Measurements from ENCODE around the gene COL5A1. TPM values are rescaled to one million over a fixed set of nuclear protein-coding genes. Genes with fewer than 3 reads are reported as not detected.

COL5A1 gene
- total RNA-seq, 1 experiment from 2014 or later, result 131 TPM

DNA sequence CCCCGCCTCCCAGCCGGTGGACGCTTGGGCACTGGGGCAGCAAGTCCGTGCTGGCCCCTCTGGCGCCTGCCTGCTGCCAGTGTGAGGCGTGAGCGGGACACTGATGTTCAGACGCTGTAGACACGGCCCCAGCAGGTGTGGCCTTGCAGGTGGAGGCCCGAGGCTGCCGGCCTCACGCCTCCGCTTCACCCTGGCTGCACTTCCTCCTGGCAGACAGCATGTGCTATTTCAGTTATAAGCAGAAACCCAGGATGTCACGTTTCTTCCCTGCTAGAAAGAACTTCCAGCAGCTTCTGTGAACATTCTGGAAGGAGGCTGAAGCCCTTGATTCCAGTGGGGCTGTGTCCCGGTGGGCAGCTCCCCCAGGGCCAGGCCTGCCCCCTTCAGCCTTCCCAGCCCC, 124.2 kb downstream of the COL5A1 start:
- DNase-seq (ENCODE audit: low read depth), result no peak

DNA sequence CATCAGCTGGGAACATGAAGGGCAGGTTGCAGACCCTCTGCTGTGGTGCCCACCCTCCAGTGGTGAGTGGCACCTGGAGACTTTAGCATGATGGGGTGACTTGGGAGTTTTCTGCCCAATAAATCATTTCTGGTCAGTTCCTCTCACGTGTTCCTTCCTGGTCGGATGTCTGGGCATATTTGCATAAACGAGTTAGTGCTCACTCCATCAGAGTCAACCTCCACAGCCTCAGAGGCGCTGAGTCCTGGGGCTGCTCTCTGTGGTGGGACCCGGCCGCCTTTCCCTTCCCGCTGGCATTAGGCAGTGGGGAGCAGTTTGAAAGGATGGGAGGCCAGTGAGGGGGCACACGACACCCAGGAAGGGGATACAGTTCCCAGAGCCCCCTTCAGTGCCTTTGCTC, 125.0 kb downstream of the COL5A1 start:
- no peak for DNase-seq (ENCODE audit: low read depth)

DNA sequence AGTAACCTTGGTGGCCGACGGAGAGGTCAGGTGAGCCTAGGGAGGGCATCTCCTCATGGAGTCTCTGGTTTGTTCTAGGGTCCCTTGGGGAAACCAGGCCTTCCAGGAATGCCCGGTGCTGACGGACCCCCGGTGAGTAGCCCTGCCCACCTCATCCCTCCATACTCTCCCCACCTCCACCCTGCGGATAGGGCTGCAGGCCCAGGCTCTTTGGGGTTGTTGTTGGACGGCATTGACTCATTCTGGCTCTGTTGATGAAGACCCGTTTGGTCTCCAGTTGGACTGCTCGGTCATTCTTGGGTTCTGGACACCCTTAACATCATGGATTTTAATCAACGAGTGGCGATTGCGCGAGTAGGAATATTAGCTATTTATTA, 126.7 kb downstream of the COL5A1 start:
- DNase-seq (ENCODE audit: low read depth), result no peak

DNA sequence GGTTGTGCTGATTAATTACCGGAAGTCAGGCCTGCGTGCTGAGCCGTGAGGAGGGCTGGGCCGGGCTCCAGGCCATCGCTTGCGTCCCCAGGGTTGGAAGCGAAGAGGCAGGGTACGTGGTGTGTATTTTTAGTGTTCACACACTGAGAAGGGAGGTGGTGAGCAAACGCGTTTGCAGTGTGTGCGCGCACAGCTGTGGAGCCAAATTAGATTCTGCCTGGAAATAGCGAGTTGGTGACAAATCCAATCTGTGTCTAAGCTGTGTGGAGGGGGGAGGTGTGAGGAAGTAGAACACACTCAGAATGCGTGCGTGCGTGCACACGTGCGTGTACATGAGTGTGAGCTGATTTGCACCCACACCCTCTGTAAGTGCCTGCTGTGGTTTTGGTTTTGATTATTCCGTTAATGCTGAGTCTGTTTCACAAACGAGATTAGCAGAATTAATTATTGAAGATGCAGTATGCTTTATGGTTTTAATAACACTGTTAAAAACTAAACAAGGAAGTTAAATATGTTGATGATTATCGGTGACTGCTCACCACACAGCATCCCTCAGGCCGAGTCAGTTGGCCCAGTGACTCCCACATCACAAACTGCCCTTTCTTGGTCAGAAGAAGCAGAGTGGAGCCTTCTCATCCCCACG, 127.2 kb downstream of the COL5A1 start:
- no peak for DNase-seq (ENCODE audit: low read depth)

DNA sequence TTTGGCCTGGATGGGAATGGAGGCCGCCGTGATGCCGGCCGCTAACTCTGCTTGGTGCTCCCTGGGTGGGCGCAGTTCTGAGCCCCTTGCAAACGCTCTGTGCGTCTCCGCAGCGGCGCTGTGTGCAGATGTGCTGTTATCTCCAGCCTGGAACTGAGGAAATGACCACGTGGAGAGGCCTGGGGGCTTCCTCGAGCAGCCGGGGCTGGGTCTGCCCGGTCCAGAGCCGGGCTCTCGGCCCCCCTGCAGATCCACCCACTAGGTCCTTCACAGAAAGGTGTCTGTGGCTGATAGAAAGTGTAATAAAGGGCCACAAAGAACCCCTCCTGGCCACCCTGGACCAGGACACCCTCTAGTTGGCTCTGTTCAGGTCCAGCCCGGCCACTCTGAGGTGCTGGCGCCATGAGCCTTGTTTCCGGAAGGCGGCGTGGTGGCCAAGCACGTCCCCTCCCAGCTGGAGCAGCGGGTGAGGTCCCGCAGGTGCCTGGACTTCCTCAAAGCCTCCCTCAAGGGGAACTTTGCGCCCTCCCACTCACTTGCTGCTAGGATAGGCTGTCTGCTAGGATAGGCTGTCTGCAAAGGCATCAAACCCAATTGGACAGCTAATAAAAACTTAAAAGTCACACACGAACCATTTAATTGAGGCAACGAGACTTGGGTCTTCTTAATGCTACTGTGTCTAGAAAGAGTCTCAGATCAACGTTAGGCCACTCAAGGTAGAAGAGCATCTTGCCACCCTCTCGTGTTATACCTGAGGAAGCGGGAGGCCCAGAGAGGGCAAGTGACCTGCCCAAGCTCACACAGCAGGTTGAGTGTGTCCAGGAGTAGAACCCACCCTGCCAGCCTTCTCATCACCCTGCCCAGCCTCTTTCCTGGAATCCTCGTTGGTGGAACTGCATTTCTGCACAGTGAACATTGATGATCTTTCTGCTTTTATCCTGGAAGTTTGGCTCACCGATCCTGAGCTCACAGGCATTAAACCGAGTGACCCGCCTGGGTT, 129.7 kb downstream of the COL5A1 start:
- no peak for DNase-seq (ENCODE audit: low read depth)

DNA sequence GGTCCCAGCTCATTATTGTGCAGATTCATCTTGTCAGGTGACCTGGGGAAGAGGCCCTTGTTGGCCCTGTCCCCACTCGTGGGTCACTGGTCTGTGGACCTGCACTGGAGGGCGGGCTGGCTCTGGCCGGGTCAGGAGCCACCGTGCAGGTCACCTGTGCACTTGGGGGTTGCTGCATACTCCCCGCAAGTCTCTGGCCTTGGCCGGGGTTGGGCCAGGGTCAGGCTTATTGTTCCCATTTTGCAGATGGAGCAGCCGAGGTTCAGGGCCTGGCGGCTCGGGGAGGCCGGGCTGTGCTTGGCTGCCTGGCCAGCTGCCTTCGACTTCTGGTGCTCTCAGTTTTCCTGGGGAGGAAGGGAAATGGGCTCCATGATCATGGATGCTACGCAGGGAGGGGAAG, 130.7 kb downstream of the COL5A1 start:
- no peak for DNase-seq (ENCODE audit: low read depth)

DNA sequence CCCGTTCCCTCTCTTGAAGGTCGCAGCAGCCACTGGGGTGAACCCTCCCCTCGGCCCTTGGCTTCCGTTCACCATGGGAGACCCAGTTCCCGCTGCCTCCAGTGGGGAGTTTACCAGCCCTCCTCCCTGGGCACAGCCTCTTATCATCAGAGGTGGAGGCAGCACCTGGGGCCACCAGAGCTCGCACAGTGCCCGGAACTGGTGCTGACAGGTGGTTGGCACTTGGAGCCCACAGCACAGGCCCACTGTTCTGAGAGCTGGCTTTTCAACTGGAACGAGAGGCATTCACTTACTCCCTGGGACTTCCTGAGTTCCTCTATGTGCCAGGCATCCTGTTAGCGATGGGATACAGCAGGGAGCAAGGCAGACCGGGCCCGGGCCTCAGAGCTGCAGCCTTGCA, 132.2 kb downstream of the COL5A1 start:
- no peak for DNase-seq (ENCODE audit: low read depth)

DNA sequence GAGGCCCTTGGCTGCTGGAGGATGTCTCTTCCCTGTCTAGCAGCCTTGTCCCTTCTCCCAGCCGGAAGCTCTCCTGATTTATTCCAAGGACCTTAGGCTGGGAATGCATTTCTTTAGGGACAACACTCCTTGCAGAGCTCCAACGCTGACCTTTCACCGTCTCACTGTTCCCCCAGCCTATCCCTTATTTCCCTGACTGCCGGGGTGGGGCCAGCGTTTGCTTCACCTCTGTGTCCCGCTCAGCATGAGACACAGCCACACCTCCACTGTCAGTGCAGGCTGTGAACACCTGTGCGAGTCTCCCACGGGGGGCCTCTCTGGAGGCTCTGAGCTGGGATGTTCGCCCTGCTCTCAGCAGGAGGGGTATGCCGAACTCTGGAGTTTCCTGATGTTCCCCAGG, 132.8 kb downstream of the COL5A1 start:
- no peak for DNase-seq (ENCODE audit: low read depth)

DNA sequence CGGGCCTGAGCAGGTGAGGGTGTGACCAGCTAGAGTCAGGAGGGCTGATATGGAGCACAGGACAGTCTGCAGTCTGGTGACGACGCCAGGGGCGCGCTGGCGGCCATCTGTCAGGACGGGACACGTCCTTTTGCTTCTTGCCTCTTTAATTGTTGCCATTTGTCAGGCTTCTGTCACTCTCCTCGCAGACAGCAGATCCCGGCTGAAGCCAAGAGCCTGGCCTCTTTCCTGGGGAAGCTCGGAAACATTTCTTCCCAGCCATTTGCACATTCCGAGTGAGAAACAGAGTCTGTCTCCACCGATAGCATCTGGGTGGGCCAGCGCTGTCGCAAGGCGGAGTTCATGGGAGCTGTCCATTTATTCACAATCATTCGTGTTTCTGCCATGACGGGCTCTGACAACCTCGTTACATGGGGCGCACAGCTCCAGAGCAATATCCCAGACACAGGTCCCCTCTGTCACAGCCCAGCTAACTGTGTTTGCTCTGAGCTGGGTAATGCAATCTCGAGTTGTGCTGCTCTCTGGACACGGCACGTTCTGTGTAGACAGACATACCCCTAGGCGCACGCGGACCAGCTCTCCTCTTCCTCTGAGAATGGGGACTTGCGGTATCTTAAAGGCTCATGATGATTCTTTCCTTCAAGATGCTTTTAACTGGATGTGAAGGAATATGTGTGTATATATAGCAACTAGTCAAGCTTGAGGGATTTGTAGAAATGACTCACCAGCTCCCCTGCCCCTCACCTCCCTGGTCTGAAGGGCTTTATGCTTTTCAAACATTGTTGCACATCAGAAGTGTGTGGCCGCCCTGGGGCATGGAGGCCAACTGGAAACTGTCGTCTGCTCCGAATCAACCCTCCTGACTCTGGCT, 133.7 kb downstream of the COL5A1 start:
- DNase-seq (ENCODE audit: low read depth), result no peak

DNA sequence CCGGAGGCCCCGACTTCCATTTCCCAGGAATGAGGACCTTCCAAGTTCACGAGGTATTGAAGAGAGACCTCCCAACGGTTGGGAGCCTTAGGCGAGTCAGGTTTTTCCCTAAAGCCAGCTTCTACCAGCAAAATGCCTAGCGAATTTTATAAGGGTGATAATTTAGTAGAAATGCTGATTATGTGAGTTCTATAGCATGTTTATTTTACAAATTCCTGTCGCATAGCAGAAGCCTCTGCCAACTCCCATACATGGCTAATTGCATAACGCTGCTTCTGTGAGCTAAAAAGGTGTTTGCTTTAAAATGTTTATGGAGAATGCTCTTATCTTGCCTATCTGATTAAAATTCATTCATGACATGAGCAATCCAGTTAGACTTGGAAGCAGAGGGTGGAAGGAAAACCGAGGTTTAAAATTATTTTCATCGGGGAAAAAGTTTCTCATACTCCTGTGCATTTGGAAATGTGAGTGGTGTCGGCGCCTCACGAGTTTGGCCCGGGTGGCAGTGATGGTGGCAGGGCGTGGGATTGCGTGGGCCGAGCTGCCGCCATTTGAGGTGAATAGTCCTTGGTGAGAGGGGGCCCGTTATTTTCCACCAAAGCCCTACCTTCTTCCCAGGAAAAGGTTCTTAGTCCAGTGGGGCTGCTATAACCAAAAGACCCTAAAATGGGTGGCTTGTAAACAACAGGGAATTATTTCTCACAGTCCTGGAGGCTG, 134.6 kb downstream of the COL5A1 start:
- no peak for DNase-seq (ENCODE audit: low read depth)

DNA sequence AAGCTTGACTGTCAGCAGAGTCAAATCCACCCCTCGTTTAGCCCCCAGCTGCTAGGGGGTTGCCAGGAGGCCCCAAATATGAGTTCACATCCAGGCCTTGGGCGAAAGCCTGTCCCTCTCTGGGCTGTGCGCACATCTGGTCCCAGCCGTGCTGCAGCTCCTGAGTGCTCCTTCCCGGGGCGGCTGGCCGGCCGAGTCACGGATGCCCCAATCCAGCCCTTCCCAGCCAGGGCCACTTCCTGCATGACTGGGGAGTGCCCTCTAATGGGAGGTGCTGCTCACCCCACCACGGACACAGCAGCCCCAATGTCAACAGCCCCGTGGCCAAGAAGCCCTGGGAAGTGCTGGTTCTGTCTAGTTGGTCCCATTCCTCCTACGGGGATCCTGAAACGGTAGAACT, 135.6 kb downstream of the COL5A1 start:
- DNase-seq (ENCODE audit: low read depth), result no peak

DNA sequence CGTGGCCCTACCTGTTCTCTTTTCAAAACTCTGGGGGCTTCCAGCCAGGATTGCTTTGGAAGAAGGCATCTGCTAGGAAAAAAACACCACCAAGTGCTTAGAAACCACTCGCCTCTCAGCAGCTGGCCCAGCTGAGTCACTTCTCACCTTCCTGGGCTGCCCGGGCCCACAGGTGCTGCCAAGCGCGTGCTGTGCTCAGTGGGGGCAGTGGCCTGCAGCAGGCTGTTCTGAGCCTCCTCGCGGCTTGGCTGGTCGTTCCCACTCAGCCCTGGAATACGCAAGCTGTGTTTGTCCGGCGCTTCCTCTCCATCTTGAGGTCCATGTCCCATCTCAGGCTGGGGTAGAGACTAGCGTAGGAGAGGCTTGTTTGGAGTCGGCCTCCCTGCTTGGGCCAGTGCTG, 136.6 kb downstream of the COL5A1 start:
- DNase-seq (ENCODE audit: low read depth), result no peak

DNA sequence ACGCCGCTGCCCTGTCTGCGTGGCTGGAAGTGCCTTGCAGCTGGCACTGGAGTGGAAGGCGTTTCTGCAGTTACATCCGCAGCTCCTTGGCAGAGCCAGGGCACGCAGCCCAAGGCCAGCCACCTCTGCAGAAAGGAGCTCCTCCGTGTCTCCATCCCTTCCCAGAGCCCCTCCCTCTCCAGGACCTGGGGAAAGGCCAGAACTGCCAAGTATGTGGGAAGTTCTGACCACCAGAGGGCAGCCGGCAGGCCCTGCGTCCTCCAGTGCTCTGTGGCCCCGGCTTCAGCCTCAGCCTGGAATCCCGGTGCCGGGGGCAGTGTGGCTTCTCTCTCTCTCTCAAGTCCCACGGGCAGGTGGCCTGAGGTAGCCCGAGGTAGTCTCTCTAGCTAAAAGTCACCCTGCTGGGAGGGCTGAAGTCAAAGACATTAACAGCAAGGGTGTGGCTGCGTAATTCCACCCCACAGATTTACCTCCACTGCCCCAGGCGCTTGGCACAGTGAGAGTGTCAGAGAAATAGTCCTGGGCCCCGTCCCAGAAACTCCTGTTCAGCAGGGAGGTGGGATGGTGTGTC, 137.3 kb downstream of the COL5A1 start:
- DNase-seq (ENCODE audit: low read depth), result peak; percentile 58

DNA sequence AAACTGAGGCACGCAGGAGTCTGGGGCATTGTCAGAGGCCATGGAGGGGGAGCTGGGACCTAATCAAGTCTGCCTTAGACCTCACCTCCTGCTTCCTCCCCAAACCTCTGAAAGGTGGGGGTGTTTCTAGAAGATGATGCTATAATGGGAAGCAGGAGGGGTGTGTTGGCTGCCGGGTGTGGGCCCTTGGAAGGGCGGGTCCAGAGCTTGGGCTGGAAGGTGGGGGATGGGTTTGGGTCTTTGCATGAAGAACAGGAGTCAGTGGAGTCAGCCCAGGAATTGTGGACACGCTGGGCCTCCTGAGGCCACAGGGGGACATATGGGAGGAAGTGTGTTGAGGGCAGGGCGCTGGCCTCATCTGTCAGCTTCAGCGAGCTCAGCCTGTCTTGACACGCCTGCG, 138.0 kb downstream of the COL5A1 start:
- DNase-seq (ENCODE audit: low read depth), result no peak

DNA sequence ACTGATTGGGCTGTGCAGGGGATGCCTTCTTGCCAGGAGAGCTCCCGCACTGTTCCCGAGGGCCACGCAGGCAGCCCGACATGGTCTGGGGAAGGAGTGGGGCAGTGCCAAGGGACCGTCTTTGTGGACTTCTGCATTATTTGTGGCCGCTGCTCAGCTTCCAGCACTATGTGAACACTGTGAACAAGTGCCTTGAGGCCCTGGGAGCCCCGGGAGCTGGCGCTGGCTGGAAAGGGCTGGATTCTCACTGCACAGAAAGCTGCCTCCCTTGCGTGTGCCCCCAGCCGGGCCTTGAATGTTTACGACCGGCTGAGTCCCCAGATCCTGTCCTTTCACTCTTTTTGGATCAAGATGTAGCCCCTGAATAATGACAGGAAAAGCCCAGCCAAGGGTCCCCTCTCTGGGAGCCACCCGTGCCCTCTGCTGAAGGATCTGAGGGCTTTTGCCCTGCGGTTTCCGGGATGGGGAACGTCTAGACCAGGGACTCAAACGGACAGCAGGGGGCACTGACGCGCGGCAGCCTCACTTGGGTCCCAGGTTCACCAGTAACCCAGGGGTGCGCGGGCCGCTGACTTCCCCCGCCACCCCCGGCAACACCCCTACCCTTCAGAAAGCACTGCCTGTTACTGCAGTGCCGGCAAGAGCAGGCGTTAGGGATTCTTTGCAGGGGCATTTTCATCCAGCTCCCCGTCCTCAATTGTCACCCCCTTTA, 140.1 kb downstream of the COL5A1 start:
- no peak for DNase-seq (ENCODE audit: low read depth)

DNA sequence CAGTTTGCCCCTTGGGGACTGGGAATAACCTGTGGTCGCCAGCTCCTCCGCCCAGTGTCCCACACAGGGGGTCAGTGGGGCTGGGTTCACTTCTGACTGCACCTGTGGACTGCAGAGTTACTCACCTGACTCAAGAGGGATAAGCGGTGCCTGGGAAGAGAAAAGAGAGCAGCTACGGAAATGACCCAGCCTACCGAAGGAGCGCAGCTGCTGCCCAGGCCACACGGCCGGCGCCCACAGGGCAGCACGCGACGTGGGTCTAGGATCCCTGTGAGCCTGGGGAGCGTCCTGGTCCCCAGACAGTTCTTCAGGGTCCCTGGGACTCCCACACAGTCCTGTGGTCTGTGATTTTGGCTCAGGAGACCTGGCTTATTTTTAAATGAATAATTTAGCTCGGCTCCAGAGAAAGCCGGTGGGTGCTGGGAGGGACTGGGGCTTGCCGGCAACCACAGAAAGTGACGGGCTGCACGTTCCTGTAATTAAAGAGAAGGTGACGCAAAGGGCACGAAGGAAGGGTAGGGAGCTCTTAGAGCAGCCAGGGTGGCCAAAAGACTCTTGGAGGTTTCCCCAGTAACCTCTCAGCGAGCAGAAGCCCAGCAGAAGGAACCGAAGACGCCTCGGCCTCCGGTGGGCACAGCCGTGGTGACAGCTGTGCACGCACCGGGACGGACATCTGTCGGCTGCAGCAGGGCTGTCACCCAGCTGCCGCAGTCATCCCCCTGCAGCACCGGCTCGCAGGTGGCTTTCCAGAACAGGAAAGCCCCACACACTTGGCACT, 141.5 kb downstream of the COL5A1 start:
- no peak for DNase-seq (ENCODE audit: low read depth)

DNA sequence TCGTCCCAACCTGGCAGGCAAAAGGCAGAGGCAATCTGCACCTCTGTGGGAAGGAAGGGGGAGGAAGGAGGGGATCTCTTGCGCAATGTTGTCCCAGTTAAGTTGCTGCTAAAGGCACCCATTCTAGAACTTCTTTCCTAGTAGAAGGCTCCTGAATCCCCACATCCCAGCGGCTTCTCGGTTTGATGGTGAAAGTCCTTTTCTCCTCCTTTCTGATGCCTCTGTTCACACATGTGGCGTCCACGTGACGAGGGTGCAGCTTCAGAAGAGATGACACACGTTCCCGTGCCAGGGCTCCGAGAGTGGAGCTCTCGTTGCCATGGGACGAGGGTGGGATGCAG, 142.1 kb downstream of the COL5A1 start:
- no peak for DNase-seq (ENCODE audit: low read depth)

DNA sequence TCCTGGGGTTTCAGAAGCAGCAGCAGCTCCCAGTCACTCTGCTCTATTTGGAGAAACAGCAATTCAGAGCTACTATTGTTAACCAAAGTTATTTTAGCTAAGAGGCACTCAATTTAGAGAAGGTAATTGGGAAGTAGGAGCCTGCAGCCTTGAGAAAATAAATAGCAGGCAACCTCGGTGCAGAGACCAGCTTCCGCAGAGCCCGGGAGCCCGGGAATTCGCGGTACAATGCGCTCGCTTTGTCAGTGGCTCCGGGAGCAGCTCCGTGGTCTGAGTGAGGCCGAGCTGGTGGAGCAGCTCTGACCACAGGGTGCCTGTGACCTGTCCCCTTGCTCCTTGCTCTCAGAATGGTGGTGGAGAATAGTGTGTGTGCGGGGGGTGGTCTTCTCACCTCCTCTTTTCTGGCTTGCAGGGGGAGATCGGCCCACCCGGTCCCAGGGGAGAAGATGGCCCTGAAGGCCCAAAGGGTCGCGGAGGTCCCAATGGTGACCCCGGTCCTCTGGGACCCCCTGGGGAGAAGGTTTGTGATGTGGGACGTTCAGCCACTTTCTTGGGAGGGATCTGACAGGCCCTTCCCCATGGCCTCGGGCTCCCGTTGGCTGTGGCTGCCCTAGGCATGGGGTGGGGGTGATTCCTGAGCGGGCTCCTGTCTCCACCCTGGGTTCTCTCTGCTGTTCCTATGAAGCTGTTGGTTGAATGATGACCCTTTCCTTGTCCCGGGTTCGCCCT, 143.1 kb downstream of the COL5A1 start:
- DNase-seq (ENCODE audit: low read depth), result no peak

Data from Daoy (cell line).